ELF-1 (cell line): ENCODE results near the gene OPA3.
"Not testable (repeated sequence)": the region's sequence is repeated elsewhere in the genome, so short reads cannot be mapped to it uniquely, and the experiment has no call there.

Experiments used
- DNase-seq: peaks from one replicate; pipeline ENCODE4 v3.0.0-alpha.2; 2016; ENCODE audit warnings: low read depth, low spot score

Gene OPA3

DNA sequence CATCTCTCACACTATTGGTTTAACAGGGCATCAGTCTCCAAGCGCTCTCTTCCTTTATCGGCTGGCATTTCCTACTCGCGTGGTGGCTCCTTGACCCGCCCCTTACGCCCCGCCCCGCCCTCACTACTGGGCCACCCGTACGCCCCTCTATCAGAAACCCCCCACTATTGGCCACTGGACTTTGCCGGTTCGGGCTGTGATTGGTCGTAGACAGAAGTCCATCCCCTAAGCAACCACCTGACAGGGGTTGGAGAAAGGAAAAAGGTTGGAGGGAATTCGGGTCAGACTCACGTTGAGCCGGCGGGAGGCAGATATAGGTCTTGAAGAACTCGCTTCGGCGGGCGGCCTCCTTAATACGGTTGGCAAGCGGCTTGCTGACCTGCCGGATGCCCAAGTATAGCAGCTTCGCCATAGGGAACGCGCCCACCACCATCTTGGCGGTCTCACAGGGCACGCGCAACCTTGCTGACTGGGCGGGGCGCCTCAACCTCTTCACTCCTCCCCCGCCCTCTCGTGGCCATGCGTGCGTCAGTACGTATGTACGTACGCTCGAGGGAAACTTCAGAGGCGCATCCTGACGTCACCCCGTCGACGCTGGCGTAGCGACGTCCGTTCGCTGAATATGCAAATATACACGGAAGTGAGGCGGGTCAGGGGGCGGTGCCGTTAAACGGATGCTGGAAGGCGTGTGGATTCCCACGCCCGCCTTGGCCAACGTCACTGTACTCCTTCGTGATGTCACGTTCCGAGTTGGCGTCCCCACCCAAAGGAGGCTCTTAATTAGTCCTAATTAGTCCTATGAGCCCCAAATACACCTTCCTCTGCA lies at the start of gene OPA3:
TSS of gene OPA3 (minus strand) at position 471 of the 826 bp plus-strand sequence. CDS start at position 433, 38 bp downstream.
- peak; percentile 100 for DNase-seq

DNA sequence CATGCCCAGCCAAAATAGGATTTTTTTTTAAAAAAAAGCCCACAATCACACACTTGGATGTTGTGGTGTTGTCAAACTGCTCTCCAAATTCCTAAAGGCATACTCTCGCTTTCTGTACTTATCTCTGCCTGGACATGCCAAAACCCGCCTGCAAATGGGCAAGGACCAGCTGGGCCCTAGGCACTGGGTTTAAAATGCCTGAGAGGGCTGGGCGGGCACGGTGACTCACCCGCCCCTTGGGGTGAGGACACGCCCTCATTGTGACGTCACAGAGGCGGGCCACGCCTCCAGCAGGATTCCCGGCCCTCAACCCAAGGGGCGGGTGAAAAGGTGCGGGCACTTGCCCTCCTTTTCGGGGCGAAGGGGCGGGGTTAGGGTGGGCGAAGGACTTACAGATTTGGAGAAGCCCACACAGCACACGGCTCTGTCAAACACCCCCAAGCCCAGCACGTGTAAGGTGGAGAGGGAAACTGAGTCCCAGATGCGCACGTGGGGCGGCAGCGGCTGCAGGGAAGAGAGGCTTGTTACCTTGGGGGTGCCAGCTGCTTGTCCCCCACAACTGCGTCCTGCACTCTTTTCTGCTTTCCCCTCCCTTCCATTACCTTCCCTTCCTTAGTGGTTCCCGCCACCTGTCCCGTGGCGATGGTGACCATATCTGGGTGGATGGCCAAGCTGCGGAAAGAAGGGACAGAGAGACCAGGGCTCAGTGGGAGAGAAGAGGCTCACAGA lies 48.0 kb upstream of the OPA3 start:
- DNase-seq, result peak; percentile 95

- no peak for DNase-seq
These were observed 45.9 kb upstream of the OPA3 start for GRCh38 chr19:45630463-45630862.

DNA sequence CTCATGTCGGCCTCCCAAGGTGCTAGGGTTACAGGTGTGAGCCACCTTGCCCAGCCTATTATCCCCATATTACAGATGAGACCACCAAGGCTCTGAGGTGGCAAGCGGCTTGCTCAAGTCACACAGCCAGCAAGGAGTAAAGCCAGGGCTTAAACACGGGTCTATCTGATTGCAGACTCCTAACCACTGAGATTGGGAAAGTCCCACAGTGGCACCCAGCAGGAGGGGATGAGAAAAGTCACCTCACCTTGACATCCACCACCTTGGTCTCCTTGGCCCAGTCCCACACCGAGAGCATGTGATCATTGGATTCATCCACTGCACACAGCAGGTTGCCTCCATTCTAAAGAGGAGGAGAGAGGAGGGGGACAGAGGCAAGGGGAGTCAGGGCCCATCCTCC lies 45.1 kb upstream of the OPA3 start:
- DNase-seq, result no peak

- not testable (repeated sequence) for DNase-seq
These were observed 43.6 kb upstream of the OPA3 start for GRCh38 chr19:45628219-45628618.

DNA sequence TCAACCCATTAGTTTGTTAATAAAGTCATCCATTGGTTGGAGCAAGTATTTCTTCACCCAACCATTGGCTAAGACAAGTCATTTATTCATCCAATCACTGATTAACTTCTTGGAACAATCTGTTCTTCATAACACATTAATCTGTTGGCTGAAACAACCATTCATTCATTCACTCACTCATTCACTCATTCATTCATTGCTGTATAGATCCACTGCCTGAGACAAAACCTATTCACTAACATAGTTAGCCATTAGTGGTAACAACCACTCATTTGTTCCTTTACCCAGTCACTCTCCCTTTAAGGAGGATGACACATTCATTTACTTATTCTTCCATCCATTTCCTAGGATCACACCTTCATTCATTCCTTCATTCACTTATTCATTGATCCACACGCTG lies 39.4 kb upstream of the OPA3 start:
- DNase-seq, result no peak

- no peak for DNase-seq
These were observed 37.4 kb upstream of the OPA3 start for GRCh38 chr19:45621976-45622503.

- DNase-seq, result no peak
These were observed 36.8 kb upstream of the OPA3 start for GRCh38 chr19:45621389-45621788.

- no peak for DNase-seq
These were observed 32.1 kb upstream of the OPA3 start for GRCh38 chr19:45616704-45617017.

GRCh38 chr19:45615795-45616703 lies 31.4 kb upstream of the OPA3 start:
- DNase-seq, result peak; percentile 99

GRCh38 chr19:45615056-45615455 lies 30.5 kb upstream of the OPA3 start:
- DNase-seq, result not testable (repeated sequence)

GRCh38 chr19:45613926-45614725 lies 29.5 kb upstream of the OPA3 start:
- peak; percentile 21 for DNase-seq

DNA sequence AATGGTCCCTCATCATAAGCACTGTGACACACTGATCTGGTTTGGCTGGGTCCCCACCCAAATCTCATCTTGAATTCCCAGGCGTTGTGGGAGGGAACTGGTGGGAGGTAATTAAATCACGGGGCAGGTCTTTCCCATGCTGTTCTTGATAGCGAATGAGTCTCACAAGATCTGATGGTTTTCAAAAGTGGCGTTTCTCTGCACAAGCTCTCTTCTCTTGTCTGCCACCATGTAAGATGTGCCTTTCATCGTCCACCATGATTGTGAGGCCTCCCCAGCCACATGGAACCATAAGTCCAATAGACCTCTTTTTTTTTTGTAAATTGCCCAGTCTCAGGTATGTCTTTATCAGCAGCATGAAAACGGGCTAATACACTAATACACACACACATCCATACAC lies 24.3 kb upstream of the OPA3 start:
- DNase-seq, result no peak

DNA sequence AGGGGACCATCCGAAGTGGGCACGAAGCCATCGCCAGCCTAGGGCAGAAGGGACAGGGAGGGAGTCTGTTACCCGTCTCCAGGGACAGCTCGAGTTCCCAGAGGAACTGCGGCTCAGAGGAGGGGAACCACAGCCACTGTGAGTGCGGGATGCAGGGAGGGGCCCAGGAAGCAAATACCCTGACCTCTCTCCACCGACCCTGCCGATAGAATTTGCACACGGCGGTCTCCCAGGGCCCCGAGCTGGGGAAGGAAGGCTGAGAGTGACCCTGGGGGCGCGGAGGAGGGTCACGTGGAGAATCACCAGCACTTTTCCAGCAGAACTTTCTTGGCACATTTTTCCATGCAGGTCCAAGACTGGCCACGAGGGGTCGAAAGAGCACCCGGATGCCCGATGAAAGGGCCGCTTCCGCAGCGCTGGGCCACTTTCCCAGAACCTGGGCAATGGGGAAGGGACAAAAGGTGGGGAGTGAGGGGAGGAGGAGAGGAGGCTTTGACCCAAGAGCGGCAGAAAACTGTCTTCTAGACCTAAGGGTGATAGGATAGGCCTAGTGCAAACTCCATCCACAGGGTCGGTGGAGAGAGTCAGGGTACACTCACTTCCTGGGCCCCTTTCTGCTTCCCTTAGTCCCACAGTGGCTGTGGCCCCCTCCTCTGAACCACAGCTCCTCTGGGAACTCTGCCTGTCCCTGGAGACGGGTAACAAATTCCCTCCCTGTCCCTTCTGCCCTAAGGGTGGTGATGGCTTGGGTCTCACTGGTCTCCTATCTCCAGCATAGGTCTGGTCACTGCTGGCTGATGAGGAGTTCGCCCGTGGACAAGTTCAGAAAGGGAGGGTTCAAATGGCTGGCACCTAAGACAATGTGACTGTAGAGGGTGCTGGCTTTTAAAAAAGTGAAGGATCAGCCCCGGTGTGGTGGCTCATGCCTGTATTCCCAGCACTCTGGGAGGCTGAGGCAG lies 22.7 kb upstream of the OPA3 start:
- peak; percentile 95 for DNase-seq

DNA sequence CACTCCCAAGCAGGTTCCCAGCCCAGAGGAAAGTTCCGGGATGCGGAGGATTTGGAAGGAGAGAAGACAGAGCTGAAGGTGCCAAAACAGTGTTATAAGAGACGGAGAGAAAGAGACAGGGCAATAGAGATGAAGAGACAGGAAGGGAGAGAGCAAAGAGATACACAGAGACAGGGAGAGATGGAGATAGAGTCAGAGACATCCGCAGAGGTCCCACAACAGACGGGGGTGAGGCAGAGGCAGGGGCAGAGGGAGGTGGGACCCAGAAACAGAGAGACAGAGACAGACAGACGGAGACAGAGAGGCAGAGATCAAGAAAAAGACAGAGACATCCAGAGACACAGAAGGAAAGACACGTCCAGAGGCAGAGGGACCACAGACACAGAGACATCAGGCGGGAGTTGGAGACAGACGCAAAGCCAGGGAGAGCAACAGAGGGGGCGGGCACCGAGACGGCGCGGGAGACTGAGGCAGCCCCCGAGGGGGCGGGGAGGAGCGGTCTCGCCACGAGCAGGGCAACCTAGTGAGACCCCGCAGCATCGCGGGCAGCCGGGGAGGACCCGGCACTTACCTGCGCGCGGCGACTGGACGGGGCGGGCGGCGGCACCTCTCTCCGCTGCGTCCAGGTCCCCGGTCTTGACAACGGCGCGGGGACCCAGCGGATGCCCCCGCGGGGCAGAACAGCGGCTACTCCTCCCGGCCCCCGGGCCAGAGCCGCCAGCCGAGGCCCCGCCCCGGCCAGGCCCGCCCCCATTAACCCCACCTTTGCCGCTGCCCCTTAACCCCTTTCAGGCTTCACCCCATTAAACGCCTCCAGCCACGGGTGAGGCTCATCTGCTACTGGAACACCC lies 17.1 kb upstream of the OPA3 start, which contains the start of gene GPR4:
TSS of gene GPR4 (minus strand) at position 689 of the 851 bp plus-strand sequence. CDS start 10,346 bp downstream, outside the sequence.
- no peak for DNase-seq

DNA sequence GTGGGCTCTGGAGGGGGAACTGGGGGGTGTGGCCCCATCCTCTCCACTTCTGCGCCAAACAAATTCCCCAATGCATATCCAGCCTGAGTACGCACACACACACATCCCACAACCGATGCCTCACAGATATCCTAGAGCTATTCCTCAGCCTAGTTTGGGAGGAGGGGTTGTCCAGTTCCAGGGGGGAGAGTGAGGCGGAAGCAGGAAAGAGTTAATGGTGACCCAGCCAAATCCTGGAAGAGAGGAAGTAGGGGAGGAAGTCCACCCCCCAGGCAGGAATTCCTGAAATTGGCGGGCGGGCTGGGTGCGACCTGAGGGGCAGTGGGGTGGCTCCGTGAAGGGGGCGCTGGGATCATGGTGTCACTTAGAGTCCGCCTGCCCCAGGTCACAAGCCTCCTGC lies 16.5 kb upstream of the OPA3 start:
- DNase-seq, result no peak

- no peak for DNase-seq
These were observed 15.8 kb upstream of the OPA3 start for GRCh38 chr19:45600340-45600885.

DNA sequence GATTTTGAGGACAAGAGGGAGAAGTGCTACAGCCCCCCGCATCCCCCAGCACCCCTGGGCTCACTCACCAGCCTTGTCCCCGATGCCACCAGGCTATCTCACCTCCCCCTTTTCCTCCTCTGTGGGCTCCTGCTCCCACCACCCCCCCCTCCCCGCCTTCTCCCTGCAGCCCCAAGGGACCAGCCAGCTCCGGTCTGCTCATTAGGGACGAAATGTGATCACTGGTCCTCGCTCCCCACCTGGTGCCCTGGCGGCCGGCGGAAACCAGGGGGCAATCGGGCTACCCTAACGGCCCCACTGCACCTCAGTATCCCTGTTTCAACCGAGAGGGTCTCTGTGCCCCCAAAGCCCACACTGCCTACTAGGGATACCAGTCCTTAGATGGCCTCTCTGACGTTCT lies 14.7 kb upstream of the OPA3 start:
- no peak for DNase-seq
